Right lobe of liver (tissue), 6 donors: Measurements from ENCODE around the gene WNT4. TPM values are rescaled to one million over a fixed set of nuclear protein-coding genes. Genes with fewer than 3 reads are reported as not detected.

Source experiments
- ATAC-seq, 4 donors: fragments of 200-7000 bp; cut with Tn5 transposase; one replicate each; pipeline ENCODE4 v1.9.1; 2020; ENCODE audit warnings: mild to moderate bottlenecking in 4 of 4, moderate library complexity in 4 of 4
- DNase-seq, 3 donors: peaks; one replicate each; pipeline ENCODE4 v3.0.0-alpha.2; 2020
- H3K27ac ChIP-seq, 3 donors: fragments of 200-600 bp; one replicate each; pipeline ENCODE4 v1.8.0; 2022
- H3K27me3 ChIP-seq, 2 donors: fragments of 200-600 bp; one replicate each; pipeline ENCODE4 v1.8.0; 2022
- H3K36me3 ChIP-seq, 4 donors: fragments of 200-600 bp; sonication (generic) in 1 of 4; one replicate each; pipeline versions ENCODE4 v1.5.1 to v1.8.0; 2017 to 2022; ENCODE audit warnings: control low read depth in 1 of 4
- H3K4me1 ChIP-seq, 4 donors: fragments of 200-600 bp; sonication (generic) in 1 of 4; one replicate each; pipeline versions ENCODE4 v1.5.1 to v1.8.0; 2017 to 2022; ENCODE audit warnings: control low read depth in 1 of 4
- H3K4me3 ChIP-seq, 3 donors: fragments of 200-600 bp; one replicate each; pipeline ENCODE4 v1.8.0; 2022
- H3K9me3 ChIP-seq, 4 donors: fragments of 200-600 bp; sonication (generic) in 1 of 4; one replicate each; pipeline versions ENCODE4 v1.5.1 to v1.8.0; 2017 to 2022; ENCODE audit warnings: control low read depth in 1 of 4
- CTCF ChIP-seq, 4 donors: fragments of 200-600 bp in 3 of 4; fragments of 450-650 bp in 1 of 4; IDR thresholded peaks; one replicate each; pipeline versions ENCODE4 v1.5.1 to v1.8.0; 2016 to 2022; ENCODE audit warnings: antibody characterized with exemption in 4 of 4, mild to moderate bottlenecking in 2 of 4
- POLR2A ChIP-seq: fragments of 450-650 bp; IDR thresholded peaks from one replicate; pipeline ENCODE4 v1.6.1; 2017; ENCODE audit warnings: antibody characterized with exemption, mild to moderate bottlenecking
- WGBS: methylation state at CpG from one replicate; pipeline ENCODE4 v1.1.6; 2018; ENCODE audit warnings: low coverage, low lambda C conversion rate; ENCODE audit not compliant: insufficient coverage; ENCODE audit errors: missing lambda C conversion rate; 5-methylcytosine and 5-hydroxymethylcytosine counted together
- intact Hi-C, 2 donors: fragments of 100-400 bp; cut with DNase I; formaldehyde crosslinking; loops; one replicate each; pipeline versions ENCODE4 v1.11.2 to v1.14.1; 2022
- total RNA-seq, 6 experiments: library from RNA; depleted of rRNA in 2 of 6; stranded (reverse); fragments of >200 nt in 2 of 6; fragmentation: NEBNext Ultra II Directional in 3 of 6; extraction: Animal tissue kit (Norgen Biotek cat#: 25700) in 3 of 6; gene quantifications; one replicate each; pipeline versions ENCODE4 v1.1.0 to v1.2.4, GENCODE V29; 2016 to 2023
- donor health status: DM: no; HTN: yes; CAD: no.
- donor health status: DM: no; HTN: no; CAD: no.
- donor health status: DM: no; HTN: no; CAD: no.
- donor health status: DM: no; HTN: yes; CAD: no.
- donor health status: DM: no; HTN: yes; CAD: no.

WNT4 gene
- total RNA-seq, 6 experiments from 2014 or later = 0.06 to 0.46 (median 0.21) TPM; not detected in 2

- ATAC-seq (peak in 1 of 4 donors; percentile 11), DNase-seq (no peak)
- no peak overlapping the region for H3K4me3 ChIP-seq
- intact Hi-C loops = no loop called here
- H3K9me3 ChIP-seq = no peaks in the 10 kb centered on the region
- H3K27me3 ChIP-seq = no peaks in the 10 kb centered on the region
- no peak overlapping the region for H3K27ac ChIP-seq
- H3K36me3 ChIP-seq = no peaks in the 10 kb centered on the region
- TF ChIP-seq POLR2A = no peak
- TF ChIP-seq CTCF (IDR thresholded peaks at IDR 0.05) = no peak
- 46% methylated on average over 5 of the region's 5 CpGs for WGBS
- H3K4me1 ChIP-seq = no peaks in the 10 kb centered on the region
Measured at GRCh38 chr1:22176258-22176657, 33.4 kb upstream of the WNT4 start.

DNA sequence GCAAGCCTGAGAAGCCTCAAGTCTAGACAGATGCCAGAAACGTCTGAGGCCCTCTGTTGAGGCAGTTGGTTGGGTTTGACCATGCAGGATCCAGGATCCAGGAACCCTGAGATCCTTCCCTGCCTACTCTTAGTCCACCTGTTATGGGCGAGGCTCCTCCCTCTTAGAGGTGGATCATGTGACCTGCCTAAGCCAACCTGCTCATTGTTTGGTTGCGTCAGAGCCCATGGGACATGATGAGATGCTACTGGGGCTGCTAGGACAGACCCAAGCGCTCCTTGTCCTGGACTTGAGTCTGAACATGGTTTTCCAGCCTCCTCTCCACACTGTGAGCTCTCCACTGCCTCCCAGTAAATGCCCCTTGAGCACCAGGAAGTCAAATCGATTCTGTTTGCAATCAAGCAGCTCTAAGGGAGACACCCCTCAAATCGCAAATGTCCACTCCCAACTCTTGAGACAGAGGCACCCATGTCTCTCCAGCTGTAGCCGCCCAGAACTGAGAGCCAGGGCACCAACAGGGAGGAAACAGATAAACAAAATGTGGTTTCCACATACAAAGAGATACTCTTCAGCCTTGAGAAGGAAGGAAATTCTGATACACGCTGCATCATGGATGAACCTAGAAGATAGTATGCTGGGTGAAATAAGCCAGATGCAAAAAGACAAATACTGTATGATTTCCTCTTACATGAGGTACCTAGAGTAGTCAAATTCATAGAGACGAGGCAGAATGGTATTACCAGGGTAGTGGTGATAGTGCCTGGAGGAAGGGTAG, 31.7 kb upstream of the WNT4 start:
- no peak for TF ChIP-seq CTCF (IDR thresholded peaks at IDR 0.05)
- no peak for TF ChIP-seq POLR2A
- intact Hi-C loops = no loop called here
- Histone ChIP-seq H3K36me3 (no peaks in the 10 kb centered on the region), H3K9me3 (no peaks in the 10 kb centered on the region), H3K27me3 (no peaks in the 10 kb centered on the region), H3K4me1 (no peaks in the 10 kb centered on the region), H3K4me3 (no peak overlapping the region), H3K27ac (no peak overlapping the region)
- 61% methylated on average over 7 of the region's 9 CpGs for WGBS
- DNase-seq (no peak), ATAC-seq (no peak)

DNA sequence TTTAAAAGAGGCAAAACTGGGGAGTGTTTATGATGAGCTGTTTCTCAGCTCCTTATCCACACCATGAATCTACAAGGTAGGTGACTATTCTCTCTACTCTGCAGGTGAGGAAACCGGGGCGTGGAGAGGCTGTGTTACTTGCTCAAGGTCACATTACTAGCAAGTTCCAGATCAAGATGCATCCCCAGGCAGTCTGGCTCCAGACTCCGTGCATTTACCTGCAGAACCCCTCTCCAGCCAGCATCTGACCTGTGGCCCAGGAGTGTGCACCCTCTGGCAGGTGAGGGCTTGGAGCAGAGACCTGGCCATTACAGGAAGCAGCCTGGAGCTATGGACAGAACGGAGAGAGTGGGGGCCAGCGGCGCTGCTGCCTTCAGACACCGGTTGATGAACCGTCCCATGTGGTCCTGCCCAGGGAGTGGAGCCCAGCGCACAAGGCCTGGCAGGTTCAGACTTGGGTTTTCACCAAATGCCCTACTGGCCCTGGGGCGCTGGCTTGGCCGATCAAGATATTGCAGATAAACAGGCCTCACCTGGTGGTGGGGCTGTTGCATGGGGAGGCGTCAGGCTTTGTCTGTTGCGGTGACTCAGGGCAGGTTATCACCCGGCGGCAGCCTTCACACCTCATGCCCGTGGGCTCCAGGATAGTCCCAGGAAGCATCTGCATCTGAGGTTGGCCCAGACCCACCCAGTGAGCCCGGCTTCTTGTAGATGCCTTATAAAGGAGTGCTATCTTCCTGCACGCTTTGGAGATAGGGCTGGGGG, 29.2 kb upstream of the WNT4 start:
- intact Hi-C loops = no loop called here
- ATAC-seq (no peak), DNase-seq (no peak)
- Histone ChIP-seq H3K9me3 (no peaks in the 10 kb centered on the region), H3K4me1 (no peaks in the 10 kb centered on the region), H3K4me3 (no peak overlapping the region), H3K27ac (no peak overlapping the region), H3K36me3 (no peaks in the 10 kb centered on the region), H3K27me3 (no peaks in the 10 kb centered on the region)
- WGBS = 55% methylated on average over 5 of the region's 18 CpGs
- no peak for TF ChIP-seq POLR2A
- no peak for TF ChIP-seq CTCF (IDR thresholded peaks at IDR 0.05)

DNA sequence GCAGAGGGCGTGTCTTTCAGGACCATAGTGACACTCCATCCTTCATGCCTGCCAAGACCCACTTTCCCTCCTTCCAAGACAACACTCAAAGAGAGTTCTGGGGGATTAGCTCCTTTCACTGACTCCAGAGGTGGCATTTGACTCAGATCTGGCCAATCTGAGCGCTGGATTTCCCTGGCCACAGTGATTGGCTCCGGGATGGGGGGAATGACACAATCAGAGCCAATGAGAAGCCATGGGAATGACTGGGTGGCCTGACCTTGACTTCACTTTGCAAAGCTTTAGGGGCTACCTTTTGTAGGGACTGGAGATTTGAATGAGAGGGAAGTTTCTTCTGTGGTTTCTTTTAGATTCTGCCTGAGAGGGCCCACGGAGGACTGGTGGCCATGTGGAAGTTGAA, 26.9 kb upstream of the WNT4 start:
- ATAC-seq (no peak), DNase-seq (no peak)
- H3K36me3 ChIP-seq = no peaks in the 10 kb centered on the region
- no peak for TF ChIP-seq CTCF (IDR thresholded peaks at IDR 0.05)
- TF ChIP-seq POLR2A = no peak
- intact Hi-C loops = no loop called here
- no peak overlapping the region for H3K27ac ChIP-seq
- H3K4me3 ChIP-seq = no peak overlapping the region
- no peaks in the 10 kb centered on the region for H3K4me1 ChIP-seq
- no peaks in the 10 kb centered on the region for H3K27me3 ChIP-seq
- no peaks in the 10 kb centered on the region for H3K9me3 ChIP-seq
- 68% methylated on average over 2 of the region's 4 CpGs for WGBS
